Stimulated activated CD4-positive, alpha-beta T cell treated with anti-CD3 and anti-CD28 coated beads, Interleukin-1b, Interleukin-23, amount 100 ng/mL, for 4 hours (primary cell): ENCODE measurements around the gene CLMN.
"Not testable (repeated sequence)": the region's sequence is repeated elsewhere in the genome, so short reads cannot be mapped to it uniquely, and the experiment has no call there.

ENCODE experiments used
- DNase-seq, 2 donors: peaks; one replicate each; pipeline ENCODE4 v3.0.0-alpha.2; 2020; ENCODE audit warnings: low read depth in 2 of 2

The CLMN gene

GRCh38 chr14:95196268-95196667 is 123.4 kb downstream of the CLMN start:
- DNase-seq, result no peak

- no peak for DNase-seq
Measured at GRCh38 chr14:95195031-95195430, 124.7 kb downstream of the CLMN start.

GRCh38 chr14:95193081-95193480 is 126.6 kb downstream of the CLMN start:
- DNase-seq, result no peak

GRCh38 chr14:95192311-95192710 is 127.4 kb downstream of the CLMN start:
- DNase-seq, result no peak

GRCh38 chr14:95191445-95192199 is 128.1 kb downstream of the CLMN start:
- DNase-seq, result no peak

GRCh38 chr14:95190857-95191256 is 128.9 kb downstream of the CLMN start:
- DNase-seq, result no peak

- no peak for DNase-seq
Measured at GRCh38 chr14:95190346-95190840, 129.3 kb downstream of the CLMN start.

GRCh38 chr14:95189367-95190132 is 130.2 kb downstream of the CLMN start:
- no peak for DNase-seq

- DNase-seq, result no peak
Measured at GRCh38 chr14:95188380-95188779, 131.3 kb downstream of the CLMN start.

GRCh38 chr14:95185767-95186392 is 133.8 kb downstream of the CLMN start:
- no peak for DNase-seq

- DNase-seq, result no peak
Measured at GRCh38 chr14:95185033-95185766, 134.5 kb downstream of the CLMN start.

GRCh38 chr14:95184413-95184790 is 135.3 kb downstream of the CLMN start:
- no peak for DNase-seq

- DNase-seq, result no peak
Measured at GRCh38 chr14:95183532-95184412, 135.9 kb downstream of the CLMN start.

GRCh38 chr14:95183082-95183481 is 136.6 kb downstream of the CLMN start:
- no peak for DNase-seq

- no peak for DNase-seq
Measured at GRCh38 chr14:95182379-95182778, 137.3 kb downstream of the CLMN start.

GRCh38 chr14:95180966-95181741 is 138.6 kb downstream of the CLMN start:
- DNase-seq, result no peak

- not testable (repeated sequence) for DNase-seq
Measured at GRCh38 chr14:95175670-95176069, 144.0 kb downstream of the CLMN start.

GRCh38 chr14:95174184-95174792 is 145.4 kb downstream of the CLMN start:
- DNase-seq, result no peak

GRCh38 chr14:95173518-95173917 is 146.2 kb downstream of the CLMN start:
- DNase-seq, result no peak

GRCh38 chr14:95167177-95167576 is 152.5 kb downstream of the CLMN start:
- no peak for DNase-seq
